Right cardiac atrium (tissue), 5 donors: ENCODE data around the gene LNX1. TPM values are rescaled to one million over a fixed set of nuclear protein-coding genes. Genes with fewer than 3 reads are reported as not detected.

Experiments used
- ATAC-seq, 2 donors: fragments of 200-7000 bp; cut with Tn5 transposase; one replicate each; pipeline versions ENCODE4 v1.8.0 to v1.9.1; 2020; ENCODE audit warnings: moderate library complexity in 2 of 2, mild to moderate bottlenecking in 1 of 2
- DNase-seq, 3 donors: peaks; one replicate each; pipeline ENCODE4 v3.0.0-alpha.2; 2020
- H3K27ac ChIP-seq: one replicate; pipeline ENCODE4 v1.5.1; 2013; ENCODE audit warnings: mild to moderate bottlenecking, low read length, control low read depth, moderate library complexity
- H3K27me3 ChIP-seq: one replicate; pipeline ENCODE4 v1.6.1; 2013; ENCODE audit not compliant: control insufficient read depth, insufficient read depth
- H3K4me1 ChIP-seq: one replicate; pipeline ENCODE4 v1.6.1; 2013; ENCODE audit warnings: low read length; ENCODE audit not compliant: control insufficient read depth, insufficient read depth
- H3K4me3 ChIP-seq: one replicate; pipeline ENCODE4 v1.5.1; 2013; ENCODE audit warnings: low read length, control low read depth
- H3K9me3 ChIP-seq: one replicate; pipeline ENCODE4 v1.6.1; 2013; ENCODE audit warnings: low read length; ENCODE audit not compliant: control insufficient read depth
- WGBS: extraction: QIAGEN DNeasy Blood & Tissue Kit; methylation state at CpG from one replicate; pipeline ENCODE4 v1.1.7; 2013; 5-methylcytosine and 5-hydroxymethylcytosine counted together
- intact Hi-C, 4 donors: fragments of 100-400 bp; cut with DNase I; formaldehyde crosslinking; loops; one replicate each; pipeline versions ENCODE4 v1.11.0 to v1.14.0; 2022 to 2023
- polyA plus RNA-seq: library from polyadenylated mRNA; stranded (reverse); fragments of 200-250 nt; gene quantifications from one replicate; pipeline ENCODE4 v1.2.3, GENCODE V29; 2013
- total RNA-seq, 4 donors: library from RNA; stranded (reverse); fragmentation: NEBNext Ultra II Directional; extraction: Animal tissue kit (Norgen Biotek cat#: 25700); gene quantifications; one replicate each; pipeline ENCODE4 v1.2.1, GENCODE V29; 2021
- donor health status: healthy with polysubstance abuse.
- donor health status: DM: no; HTN: yes; CAD: no.
- donor health status: DM: no; HTN: no; CAD: no.
- donor health status: DM: no; HTN: yes; CAD: no; lungs with severe emphysema.
- donor health status: DM: yes; HTN: yes; CAD: no.

The LNX1 gene
- total and polyA plus RNA-seq, 5 donors, result 4.4 to 11.5 (median 6.8) TPM

DNA sequence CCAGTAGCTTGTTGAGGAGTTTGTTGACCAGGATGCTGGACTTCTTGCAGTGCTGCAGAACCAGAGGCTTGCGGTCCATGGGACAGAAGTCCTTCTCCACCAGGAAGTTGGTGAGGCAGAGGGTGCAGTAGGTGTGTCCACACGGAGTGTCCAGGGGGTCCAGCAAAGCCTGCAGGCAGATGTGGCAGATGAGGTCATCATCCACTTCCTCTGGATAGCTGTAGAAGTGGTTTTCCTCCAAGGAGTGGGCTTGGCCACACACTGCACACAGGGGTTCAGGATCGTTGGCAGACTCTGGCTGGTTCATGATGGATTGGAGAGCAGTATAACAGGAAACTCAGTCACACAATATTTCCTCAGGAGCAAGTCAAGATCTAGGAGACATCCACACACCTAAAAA, 17.6 kb downstream of the LNX1 start:
- H3K9me3 ChIP-seq, result no peaks in the 10 kb centered on the region
- no peak for ATAC-seq
- WGBS, result 67% methylated on average over 3 of the region's 3 CpGs
- peaks cover 2% of the 10 kb centered on the region for H3K4me1 ChIP-seq
- H3K27ac ChIP-seq, result no peak overlapping the region
- no peak for DNase-seq
- intact Hi-C loops, result no loop called here
- H3K27me3 ChIP-seq, result no peaks in the 10 kb centered on the region
- no peak overlapping the region for H3K4me3 ChIP-seq

DNA sequence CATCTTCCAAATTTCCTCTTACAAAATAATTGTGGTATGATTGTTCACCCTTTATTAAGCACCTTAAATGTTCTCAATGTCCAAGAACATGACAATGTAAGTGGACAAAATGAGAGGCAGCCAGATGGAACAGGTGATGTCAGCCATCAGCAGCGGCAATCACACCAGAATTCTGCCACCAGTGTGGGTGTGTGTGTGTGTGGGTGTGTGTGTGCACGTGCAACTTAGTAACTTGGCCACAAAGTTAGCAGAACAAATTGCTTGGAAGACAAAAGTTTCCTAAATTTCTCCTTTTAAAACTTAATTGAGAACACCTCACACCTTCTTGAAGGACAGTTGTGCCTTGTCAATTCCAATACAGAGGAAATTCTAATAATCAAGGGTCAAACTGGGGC, 18.7 kb downstream of the LNX1 start:
- ATAC-seq (no peak), DNase-seq (no peak)
- Histone ChIP-seq H3K27me3 (no peaks in the 10 kb centered on the region), H3K9me3 (no peaks in the 10 kb centered on the region), H3K27ac (no peak overlapping the region), H3K4me3 (no peak overlapping the region), H3K4me1 (peaks cover 2% of the 10 kb centered on the region)
- WGBS, result 81% methylated on average over 2 of the region's 2 CpGs
- intact Hi-C loops, result no loop called here

DNA sequence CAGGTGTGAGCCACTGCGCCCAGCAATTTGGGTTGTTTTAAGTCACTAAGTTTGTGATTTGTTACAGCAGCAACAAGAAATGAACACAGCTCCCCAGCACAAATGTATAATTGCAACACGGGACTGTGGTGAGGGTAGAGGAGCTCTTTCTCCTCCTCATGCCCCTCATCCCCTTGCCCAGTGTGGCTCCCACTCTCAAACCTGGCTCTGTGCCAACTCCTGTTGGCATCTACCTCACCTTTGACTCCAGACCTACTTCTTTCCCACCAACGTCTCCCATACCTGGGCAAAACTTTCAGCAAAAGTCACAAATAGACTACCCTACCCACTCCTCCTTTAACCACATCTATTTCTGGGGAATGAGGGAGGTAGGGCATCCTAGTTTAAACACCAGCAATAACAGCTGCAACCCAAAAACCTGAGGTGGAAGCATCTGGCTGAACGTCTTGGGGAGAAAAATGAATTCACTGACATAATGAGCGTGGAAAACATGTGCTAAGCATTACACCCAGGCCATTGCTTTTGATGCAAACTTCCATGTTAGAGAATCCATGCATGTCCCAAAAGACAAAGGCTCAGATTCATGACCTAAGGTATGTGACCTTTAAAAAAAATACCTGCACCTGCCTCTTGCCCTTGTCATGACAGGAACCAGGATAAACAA, 19.2 kb downstream of the LNX1 start:
- 89% methylated on average over 5 of the region's 5 CpGs for WGBS

DNA sequence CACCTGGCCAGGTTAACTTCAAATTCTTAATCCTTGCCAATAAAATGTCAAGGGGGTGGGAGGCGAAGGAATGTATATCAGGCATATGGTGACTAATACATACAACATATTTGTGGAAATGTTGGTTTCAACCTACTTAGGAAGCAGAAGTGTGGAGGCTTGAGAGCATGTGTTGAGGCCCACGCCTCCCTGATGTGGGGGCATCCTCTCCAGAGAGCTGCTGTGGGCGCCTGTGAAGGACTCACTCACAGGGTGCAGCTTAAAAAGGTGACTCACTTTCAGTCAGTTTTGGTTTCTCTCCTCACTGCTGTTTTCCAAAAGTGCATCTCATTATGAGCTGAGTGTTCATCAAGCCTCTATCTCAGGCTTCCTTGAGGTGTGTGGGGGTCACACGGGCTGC, 27.5 kb downstream of the LNX1 start:
- ATAC-seq (no peak), DNase-seq (no peak)
- no peak overlapping the region for H3K27ac ChIP-seq
- intact Hi-C loops, result no loop called here
- H3K4me3 ChIP-seq, result no peak overlapping the region
- no peaks in the 10 kb centered on the region for H3K9me3 ChIP-seq
- WGBS, result 86% methylated on average over 4 of the region's 4 CpGs
- no peaks in the 10 kb centered on the region for H3K4me1 ChIP-seq
- H3K27me3 ChIP-seq, result no peaks in the 10 kb centered on the region

More for the DNA sequence above, 19.2 kb downstream of the LNX1 start:
- ATAC-seq (no peak), DNase-seq (no peak)
- no peaks in the 10 kb centered on the region for H3K9me3 ChIP-seq
- intact Hi-C loops, result no loop called here
- no peaks in the 10 kb centered on the region for H3K4me1 ChIP-seq
- no peak overlapping the region for H3K4me3 ChIP-seq
- H3K27me3 ChIP-seq, result no peaks in the 10 kb centered on the region
- H3K27ac ChIP-seq, result no peak overlapping the region

DNA sequence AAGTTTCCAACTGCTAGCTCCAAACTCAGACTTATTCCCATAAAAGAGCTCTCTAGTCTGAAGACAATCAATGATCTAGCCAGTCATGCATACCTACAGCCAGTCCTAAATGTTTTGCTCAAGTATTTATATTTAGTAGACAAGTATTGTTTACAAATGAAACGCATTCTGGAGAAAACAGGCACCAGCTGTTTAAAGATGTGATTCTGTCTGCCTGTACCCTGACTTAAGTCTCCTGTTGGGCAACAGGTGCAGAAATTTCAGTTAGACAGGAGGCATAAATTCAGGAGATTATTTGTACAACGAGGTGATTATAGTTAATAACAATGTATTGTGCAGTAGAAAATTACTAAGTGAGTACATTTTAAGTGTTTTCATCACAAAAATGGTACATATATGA, 28.9 kb downstream of the LNX1 start:
- no peaks in the 10 kb centered on the region for H3K27me3 ChIP-seq
- WGBS, result 88% methylated on average over 2 of the region's 2 CpGs
- intact Hi-C loops, result no loop called here
- no peaks in the 10 kb centered on the region for H3K4me1 ChIP-seq
- ATAC-seq, result no peak
- H3K4me3 ChIP-seq, result no peak overlapping the region
- no peak overlapping the region for H3K27ac ChIP-seq
- H3K9me3 ChIP-seq, result no peaks in the 10 kb centered on the region
- DNase-seq, result no peak

DNA sequence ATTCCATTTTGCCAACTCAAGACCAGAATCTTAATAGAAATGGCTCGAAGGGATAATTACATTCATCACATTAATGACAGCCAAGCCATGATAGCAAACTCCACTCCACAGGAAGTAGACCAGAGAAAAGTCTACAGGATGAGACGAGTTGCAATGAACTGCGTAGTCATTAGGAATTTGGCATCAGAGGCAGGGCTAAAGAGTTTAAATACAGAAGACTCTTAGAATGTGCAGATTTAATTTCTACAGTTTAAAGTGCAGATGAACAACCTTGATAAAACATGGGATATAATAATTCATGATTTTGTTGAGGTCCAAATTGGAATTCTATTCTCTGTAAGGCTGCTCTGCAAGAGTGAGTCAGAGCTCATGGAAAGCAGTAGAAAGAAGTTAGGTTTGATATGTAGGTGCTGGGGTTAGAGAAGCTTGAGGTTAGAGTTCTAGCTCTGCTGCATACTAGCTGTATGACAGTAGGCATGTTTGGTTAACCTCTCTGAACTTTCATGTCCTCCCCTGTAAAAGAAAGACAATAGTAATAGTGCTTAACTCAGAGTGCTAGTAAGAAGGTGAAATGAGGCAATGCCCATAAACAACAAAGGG, 32.2 kb downstream of the LNX1 start:
- WGBS, result 67% methylated on average over 3 of the region's 3 CpGs
- no peaks in the 10 kb centered on the region for H3K27me3 ChIP-seq
- no peak for ATAC-seq

DNA sequence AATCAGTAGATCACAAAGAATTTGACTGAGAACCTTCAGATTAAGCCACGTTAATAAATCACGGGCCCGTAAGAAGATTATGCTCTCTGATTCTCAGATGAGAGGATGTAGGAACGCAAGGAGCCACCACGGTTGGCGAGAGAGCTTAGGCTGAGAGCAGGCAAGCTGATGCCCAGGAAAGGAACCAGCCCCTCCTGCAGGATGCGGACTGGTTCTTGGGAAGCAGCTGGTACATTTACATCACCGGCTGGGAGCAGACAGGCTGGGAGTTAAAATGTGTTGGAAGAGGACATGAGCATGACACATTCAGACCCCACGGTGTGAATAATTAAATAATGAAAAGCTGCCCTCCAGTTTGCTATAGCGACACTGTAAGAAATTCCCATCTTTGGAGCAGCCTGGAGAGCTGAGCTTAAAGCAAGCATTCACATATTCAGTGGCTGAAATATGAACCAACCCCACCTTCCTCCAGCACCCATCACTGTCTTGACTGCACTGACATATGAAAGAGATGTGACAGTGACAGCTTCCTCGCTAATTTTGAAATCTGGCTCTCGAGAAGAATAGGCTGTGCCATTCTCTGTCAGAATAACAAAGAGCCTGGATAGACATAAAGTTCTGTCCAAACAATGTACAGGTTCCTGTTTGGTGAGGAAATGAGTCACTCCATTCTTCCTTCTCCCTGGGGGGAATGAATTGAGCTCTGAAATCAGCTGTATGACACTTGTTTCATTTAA, 33.1 kb downstream of the LNX1 start:
- peak overlapping the region; percentile 28 for H3K4me3 ChIP-seq

More for the DNA sequence above, 32.2 kb downstream of the LNX1 start:
- intact Hi-C loops, result no loop called here
- H3K4me3 ChIP-seq, result no peak overlapping the region
- no peak overlapping the region for H3K27ac ChIP-seq
- no peak for DNase-seq
- peaks cover 4% of the 10 kb centered on the region for H3K4me1 ChIP-seq
- no peaks in the 10 kb centered on the region for H3K9me3 ChIP-seq

DNA sequence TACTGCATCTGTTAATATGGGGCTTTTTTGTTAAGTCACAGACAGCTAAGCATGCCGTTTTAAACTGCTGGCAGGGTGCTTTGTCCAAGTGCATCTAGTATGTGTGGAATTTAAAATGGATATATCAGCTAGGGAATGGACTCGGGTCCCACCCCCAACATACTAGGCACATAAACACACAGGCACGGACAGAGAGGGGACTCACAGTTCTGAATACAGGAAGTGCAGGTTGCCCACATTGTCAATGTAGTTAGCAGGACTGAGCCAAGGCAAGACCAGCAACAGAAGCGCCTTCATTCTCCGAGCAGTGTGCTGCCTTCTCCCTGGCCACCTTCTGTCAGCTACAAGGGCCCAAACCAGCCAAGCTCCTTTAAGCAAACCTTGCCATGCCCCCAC, 33.6 kb downstream of the LNX1 start:
- Histone ChIP-seq H3K27me3 (no peaks in the 10 kb centered on the region), H3K4me1 (peaks cover 4% of the 10 kb centered on the region), H3K27ac (peak overlapping the region; percentile 40), H3K4me3 (peak overlapping the region; percentile 28), H3K9me3 (no peaks in the 10 kb centered on the region)
- DNase-seq (no peak), ATAC-seq (peak; percentile 10 to 20)
- WGBS, result 48% methylated on average over 5 of the region's 5 CpGs
- intact Hi-C loops, result no loop called here

More for the DNA sequence above, 33.1 kb downstream of the LNX1 start:
- ATAC-seq, result peak; percentile 68 to 78
- Histone ChIP-seq H3K9me3 (no peaks in the 10 kb centered on the region), H3K27ac (peak overlapping the region; percentile 40), H3K27me3 (no peaks in the 10 kb centered on the region), H3K4me1 (peaks cover 4% of the 10 kb centered on the region)
- WGBS, result 52% methylated on average over 12 of the region's 12 CpGs
- intact Hi-C loops, result no loop called here
- DNase-seq, result peak in 2 of 3 donors; percentile 24 to 60

DNA sequence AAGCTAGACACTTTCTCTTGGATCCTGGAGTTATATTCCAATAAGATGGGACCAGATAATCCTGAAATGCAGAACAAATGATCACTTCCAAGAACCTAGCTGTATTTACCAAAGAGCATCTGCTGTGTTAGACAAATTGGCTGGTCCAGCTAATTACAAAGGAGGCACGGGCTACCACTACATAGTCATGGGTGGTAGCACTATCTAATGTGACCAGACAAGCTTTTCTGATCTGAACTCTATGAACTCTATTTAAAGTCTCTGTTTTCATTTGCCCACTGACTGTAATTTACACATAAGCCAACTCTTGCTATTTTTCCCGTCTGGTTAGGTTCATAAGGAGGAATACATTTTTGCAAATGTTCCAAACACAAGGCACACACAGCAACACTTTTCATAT, 34.6 kb downstream of the LNX1 start:
- Histone ChIP-seq H3K9me3 (no peaks in the 10 kb centered on the region), H3K27me3 (no peaks in the 10 kb centered on the region), H3K4me1 (peaks cover 6% of the 10 kb centered on the region), H3K27ac (no peak overlapping the region), H3K4me3 (no peak overlapping the region)
- intact Hi-C loops, result no loop called here
- WGBS, result 82% methylated on average over 2 of the region's 2 CpGs
- DNase-seq (no peak), ATAC-seq (no peak)

DNA sequence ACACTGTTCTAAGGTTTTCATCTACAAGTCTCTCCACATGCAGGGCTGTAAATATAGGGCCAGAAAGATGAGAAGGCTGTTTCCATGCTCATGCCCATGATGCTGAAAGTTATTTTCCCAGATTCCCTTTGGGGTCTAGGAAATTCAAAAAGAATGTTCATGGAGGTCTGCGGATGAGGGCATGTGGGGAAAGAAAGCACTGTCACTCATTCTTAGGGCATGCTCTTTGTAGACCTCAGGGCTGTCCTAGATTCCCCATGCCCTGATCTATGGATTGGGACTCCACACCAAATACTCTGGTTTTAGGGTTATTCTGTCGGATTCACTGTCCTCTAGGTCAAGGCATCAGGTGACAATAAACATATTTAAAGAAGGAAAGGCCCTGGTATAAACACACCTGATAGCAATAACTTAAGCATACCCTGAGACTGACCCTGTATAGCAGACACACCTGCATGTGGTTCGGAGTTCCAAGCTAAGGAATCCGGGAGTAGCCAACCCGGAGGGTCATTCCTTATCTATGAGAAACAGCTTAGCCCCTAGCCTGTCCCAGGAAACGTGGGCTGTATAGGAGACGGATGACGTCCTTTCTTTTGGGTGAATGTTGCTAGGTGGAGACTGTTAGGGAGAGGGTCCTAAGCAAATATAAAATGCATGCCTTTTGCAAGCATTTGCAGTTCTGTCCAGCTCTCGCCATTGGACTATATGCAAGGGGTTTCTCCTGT, 37.6 kb downstream of the LNX1 start:
- WGBS, result 95% methylated on average over 9 of the region's 9 CpGs
- no peak for ATAC-seq

DNA sequence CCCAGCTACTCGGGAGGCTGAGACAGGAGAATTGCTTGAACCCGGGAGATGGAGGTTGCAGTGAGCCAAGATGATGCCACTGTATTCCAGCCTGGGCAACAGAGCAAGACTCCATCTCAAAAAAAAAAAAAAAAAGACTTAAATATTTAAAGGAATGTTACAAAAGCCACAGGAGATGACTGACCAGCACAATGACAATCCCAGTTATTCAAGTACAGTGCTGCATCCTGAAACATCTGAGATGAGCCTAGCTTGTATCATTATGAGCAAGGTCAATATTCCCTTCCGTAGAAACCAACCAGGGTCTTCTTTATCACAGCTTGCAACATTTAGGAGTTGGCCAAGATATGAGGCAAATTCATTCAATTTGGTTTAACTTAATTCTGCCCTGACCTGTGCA, 38.6 kb downstream of the LNX1 start:
- no peak overlapping the region for H3K27ac ChIP-seq
- no peaks in the 10 kb centered on the region for H3K9me3 ChIP-seq
- intact Hi-C loops, result no loop called here
- no peak overlapping the region for H3K4me3 ChIP-seq
- H3K27me3 ChIP-seq, result no peaks in the 10 kb centered on the region
- WGBS, result 96% methylated on average over 3 of the region's 3 CpGs
- peaks cover 6% of the 10 kb centered on the region for H3K4me1 ChIP-seq
- no peak for DNase-seq
- no peak for ATAC-seq

More for the DNA sequence above, 37.6 kb downstream of the LNX1 start:
- Histone ChIP-seq H3K4me1 (peaks cover 6% of the 10 kb centered on the region), H3K27me3 (no peaks in the 10 kb centered on the region), H3K4me3 (no peak overlapping the region), H3K9me3 (no peaks in the 10 kb centered on the region), H3K27ac (no peak overlapping the region)
- intact Hi-C loops, result no loop called here
- DNase-seq, result no peak
